Ureter (tissue), 1 donor: ENCODE measurements around the gene CLASP1. TPM values are rescaled to one million over a fixed set of nuclear protein-coding genes. Genes with fewer than 3 reads are reported as not detected.
"Not testable (repeated sequence)": the region's sequence is repeated elsewhere in the genome, so short reads cannot be mapped to it uniquely, and the experiment has no call there.

Experiments
- DNase-seq: peaks from one replicate; pipeline ENCODE4 v3.0.0-alpha.2; 2020; ENCODE audit warnings: low spot score
- total RNA-seq: library from RNA; stranded (reverse); gene quantifications from one replicate; pipeline ENCODE4 v1.2.4, GENCODE V29; 2023
- donor health status: DM: yes; HTN: yes; CAD: no.

Gene CLASP1
- total RNA-seq, result 74.8 TPM

GRCh38 chr2:121649149-121649595 is at the start of gene CLASP1:
CLASP1 (minus strand) TSS chr2:121649462; CDS start chr2:121605895, 43,567 bp downstream.
- DNase-seq, result no peak

DNA sequence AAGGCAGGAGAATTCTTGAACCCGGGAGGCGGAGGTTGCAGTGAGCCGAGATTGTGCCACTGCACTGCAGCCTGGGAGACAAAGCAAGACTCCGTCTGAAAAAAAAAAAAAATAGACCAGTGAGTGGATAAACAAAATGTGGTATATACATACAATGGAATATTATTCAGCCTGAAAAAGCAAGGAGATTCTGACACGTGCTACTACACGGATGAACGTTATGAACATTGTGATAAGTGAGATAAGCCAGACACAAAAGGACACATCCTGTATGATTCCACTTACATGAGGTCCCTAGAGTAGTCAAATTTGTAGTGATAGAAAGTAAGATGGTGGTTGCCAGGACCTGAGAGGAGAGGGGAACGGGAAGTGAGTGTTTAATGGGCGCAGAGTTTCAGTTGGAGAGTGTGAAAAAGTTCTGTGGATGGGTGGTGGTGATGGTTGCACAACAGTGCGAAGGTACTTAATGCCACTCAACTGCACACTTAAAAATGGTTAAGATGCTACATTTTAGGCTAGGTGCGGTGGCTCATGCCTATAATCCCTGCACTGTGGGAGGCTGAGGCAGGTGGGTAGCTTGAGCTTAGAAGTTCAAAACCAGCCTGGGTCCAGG is 49.2 kb upstream of the CLASP1 start:
- DNase-seq, result no peak

- no peak for DNase-seq
These were observed 47.9 kb upstream of the CLASP1 start for GRCh38 chr2:121697108-121697631.

DNA sequence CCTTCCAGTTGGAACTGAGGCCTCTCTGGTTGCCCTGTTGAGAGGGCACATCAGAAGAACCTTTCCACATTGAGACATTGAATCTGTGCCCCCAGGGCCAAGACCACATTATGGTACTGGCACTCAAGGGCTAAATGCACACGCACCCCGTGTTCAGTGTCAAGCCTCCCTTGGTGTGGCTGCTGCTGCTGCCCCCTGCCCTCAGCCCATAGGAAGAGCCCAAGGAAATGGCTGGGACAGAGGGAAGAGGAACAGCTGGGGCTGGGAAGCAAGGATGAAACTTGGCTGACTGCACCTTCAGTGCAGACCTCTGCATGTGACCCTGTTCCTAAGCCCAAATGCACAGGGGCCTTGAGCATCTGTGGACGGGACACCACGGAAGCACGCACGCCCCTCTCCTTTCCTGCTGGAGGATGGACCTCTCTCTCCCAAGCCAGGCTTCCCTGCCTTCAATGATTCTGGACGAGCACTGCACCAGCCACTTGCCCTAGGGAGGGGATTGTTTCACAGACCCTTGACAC is 47.2 kb upstream of the CLASP1 start:
- DNase-seq, result no peak

DNA sequence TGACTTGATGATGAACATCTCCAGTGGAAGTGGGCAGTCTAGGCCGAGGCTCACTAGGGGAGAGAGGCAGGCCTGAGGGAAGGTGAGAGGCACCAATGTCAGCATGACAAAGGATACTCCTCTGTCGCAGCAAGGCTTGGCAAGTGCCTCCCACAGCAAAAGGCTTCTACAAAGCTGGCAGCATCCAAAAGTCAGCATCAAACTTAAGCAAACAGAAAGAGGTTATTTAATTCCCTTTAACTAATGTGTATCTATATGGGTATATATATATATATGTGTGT is 45.8 kb upstream of the CLASP1 start:
- DNase-seq, result no peak

DNA sequence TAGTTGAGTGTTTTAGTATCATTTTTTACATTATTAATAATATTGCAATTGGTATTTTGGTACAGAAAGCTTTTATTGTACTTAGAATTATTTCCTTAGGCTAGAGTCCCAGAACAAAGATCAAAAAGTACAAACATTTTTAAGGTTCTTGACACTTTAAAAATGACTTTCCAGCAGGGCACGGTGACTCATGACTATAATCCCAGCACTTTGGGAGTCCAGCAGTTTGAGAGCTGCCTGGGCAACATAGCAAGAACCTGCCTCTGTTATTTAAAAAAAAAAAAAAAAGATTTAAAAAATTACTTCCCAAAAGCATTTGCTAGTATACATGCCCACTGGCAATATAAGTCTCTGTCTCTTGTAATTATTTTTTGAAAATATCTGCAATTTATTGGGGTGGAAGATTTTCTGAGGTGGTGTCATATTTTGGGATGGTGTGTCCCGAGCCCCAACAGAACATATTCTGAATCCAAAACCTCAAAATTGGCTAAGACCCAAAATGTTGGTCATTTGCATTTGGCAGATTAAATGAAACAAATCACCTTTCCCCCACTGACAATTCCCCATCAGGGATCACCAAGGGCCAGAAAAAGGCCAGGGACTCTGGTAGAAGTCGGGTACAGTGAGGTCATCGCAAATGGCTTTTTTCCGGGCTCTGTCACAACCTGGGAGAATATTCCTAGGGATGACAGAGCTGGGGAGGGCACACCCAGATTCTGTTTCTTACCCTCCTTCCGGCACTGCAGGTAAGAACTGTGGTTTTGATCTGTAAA is 45.3 kb upstream of the CLASP1 start:
- no peak for DNase-seq

GRCh38 chr2:121690572-121690971 is 41.3 kb upstream of the CLASP1 start:
- DNase-seq, result not testable (repeated sequence)

DNA sequence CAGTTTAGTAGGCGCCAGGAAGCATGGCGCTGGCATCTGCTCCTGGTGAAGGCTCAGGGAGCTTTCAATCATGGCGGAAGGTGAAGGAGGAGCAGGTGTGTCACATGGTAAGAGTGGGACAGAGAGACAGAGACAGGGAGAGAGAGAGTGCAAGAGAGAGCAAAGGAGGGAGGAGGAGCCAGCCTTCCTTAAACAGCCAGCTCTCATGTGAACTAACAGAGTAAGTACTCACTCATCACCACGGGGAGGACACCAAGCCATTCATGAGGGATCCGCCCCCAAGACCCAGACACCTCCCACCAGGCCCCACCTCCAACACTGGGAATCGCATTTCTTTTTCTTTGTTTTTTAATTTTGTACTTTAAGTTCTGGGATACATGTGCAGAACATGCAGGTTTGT is 40.8 kb upstream of the CLASP1 start:
- no peak for DNase-seq

DNA sequence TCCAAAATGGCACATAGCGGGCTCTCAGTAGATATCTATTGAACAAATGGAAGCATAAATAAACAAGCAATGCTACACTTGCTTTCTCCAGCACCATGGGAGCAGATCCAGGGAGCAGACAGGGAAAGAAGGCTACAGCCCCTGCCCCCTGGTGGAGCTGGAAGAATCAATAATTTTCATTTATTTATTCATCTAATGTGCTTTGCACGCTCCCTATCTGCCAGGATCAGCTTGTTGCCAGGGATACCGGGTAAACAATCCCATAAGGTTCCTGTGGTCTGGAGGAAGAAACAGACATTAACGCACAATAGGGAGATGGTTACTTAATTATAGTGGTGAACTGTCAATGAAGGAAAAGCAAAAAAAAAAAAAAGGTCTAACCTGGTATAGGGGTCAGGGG is 40.1 kb upstream of the CLASP1 start:
- DNase-seq, result peak; percentile 51

- DNase-seq, result no peak
These were observed 39.6 kb upstream of the CLASP1 start for GRCh38 chr2:121688820-121689219.

DNA sequence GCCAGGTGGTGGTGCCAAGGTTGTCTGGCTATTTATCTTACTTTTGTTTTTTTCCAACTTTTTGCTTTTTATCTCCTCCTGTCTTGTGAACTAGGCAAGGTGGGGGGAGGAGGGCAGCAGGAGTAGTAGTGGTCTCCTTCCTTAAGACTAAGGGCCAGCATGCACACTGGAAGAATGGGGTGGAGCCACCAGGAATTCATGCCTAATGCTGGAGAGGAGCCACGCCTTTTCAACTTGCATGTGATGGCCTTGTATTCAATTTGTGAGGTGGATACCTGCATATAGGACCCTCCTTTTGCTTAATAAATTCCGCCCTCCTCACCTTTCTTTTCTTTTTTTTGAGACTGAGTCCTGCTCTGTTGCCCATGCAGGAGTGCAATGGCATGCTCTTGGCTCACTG is 37.6 kb upstream of the CLASP1 start:
- DNase-seq, result no peak

DNA sequence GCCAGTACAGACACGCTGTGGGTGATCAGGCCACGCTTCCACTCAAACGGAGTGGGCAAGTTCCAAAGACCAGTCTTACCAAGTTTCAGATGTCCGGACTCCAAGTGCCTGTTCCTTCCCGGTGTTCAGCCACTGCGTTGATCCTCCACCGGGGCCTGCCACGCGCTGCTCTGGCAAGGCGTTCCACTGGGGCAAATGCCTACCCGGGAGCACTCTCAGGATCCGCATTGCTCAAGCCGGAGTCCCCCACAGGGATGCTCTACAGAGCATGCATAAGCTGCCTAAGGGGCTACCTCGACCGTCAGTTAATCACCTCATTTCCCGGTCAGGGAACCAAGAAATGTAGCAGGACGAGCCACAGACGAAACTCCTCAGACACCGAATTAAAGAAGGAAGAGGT is 37.0 kb upstream of the CLASP1 start:
- DNase-seq, result no peak

- DNase-seq, result no peak
These were observed 33.4 kb upstream of the CLASP1 start for GRCh38 chr2:121682396-121683298.

GRCh38 chr2:121677855-121678254 is 28.6 kb upstream of the CLASP1 start:
- no peak for DNase-seq

DNA sequence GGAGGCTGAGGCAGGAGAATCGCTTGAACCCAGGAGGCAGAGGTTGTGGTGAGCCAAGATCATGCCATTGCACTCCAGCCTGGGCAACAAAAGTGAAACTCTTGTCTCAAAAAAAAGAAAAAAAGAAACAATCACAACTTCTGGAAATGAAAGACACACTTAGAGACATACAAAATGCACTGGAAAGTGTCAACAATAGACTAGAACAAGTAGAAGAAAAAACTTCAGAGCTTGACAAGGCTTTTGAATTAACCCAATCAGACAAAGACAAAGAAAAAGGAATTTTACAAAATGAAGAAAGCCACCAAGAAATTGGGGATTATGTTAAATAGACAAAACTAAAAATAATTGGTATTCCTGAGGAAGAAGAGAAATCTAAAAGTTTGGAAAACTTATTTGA is 22.4 kb upstream of the CLASP1 start:
- DNase-seq, result not testable (repeated sequence)

DNA sequence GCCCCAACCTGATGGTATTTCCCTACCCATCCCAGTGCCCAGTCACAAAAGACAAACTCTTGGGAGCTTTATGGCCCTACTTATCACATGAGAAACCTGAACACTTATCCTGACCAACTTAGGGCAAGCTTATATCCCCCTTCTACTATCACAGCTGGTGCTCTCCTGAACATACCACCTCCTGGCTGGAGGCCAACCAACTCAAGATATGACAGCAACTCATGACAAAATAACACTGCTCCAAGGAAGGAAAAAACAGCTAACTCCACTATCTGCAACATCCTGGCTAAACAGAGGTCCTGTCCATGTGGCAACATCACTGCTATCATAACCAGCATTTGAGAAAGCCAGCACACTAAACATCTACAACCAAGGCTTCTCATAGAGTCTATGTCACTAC is 20.9 kb upstream of the CLASP1 start:
- DNase-seq, result no peak

DNA sequence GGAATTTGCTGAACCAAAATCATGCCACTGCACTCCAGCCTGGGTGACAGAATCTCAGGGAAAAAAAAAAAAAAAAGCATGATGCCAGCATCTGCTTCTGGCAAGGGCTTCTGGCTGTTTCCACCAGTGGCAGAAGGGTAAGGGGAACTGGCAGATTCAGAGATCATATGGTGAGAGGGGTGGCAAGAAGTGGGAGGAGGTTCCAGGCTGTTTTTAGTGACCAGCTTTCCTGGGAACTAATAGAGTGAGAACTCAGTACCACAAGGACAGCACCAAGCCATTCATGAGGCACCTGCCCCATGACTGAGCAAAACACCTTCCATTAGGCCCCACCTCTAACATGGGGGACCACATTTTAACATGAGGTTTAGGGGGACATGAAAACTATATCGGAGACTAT is 18.4 kb upstream of the CLASP1 start:
- DNase-seq, result no peak

DNA sequence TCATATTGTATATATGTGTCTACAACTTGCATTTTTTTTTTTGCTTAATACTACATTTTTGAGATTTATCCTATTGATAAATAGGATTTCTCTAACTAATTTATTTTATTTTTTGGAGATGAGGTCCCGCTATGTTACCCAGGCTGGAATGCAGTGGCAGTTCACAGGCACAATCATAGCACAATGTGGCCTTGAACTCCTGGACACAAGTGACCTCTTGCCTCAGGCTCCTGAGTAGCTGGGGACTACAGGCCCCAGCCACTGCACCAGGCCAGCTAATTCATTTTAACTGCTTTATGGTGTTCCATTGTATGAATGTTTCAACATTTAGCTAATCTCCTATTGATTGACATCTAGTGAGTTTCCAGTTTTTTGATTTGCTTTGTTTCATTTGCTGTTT is 16.8 kb upstream of the CLASP1 start:
- DNase-seq, result no peak

GRCh38 chr2:121665504-121665903 is 16.2 kb upstream of the CLASP1 start:
- no peak for DNase-seq

GRCh38 chr2:121664713-121665112 is 15.5 kb upstream of the CLASP1 start:
- DNase-seq, result no peak

- no peak for DNase-seq
These were observed 14.8 kb upstream of the CLASP1 start for GRCh38 chr2:121664086-121664485.

DNA sequence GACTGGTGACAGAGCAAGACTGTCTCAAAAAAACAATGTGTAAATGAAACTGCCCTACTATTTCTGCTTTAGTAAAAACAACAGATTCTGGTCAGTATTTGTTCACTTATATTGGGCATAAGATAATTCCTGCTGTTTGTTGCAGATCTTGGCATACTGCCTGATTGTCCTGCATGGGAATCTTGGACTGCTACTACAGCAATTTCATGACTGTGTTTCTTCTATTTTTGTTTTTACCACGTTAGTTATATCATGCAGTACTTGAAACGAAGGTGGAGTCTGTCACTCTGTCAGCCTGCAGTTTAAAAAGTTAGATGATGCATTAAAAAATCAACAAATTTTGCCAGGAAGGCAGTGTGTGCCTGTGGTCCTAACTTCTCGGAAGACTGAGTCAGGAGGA is 14.2 kb upstream of the CLASP1 start:
- no peak for DNase-seq
